Nephron (organoid): Measurements from ENCODE around the gene TCL1A.

Experiments
- H3K27ac Mint-ChIP-seq, 3 experiments: 2 replicates each; pipeline ENCODE4 v1.8.0; 2020; ENCODE audit warnings: mixed read lengths in 3 of 3, mild to moderate bottlenecking in 2 of 3, moderate library complexity in 1 of 3
- H3K27me3 Mint-ChIP-seq: 2 replicates; pipeline ENCODE4 v1.8.0; 2021; ENCODE audit warnings: low read depth, mild to moderate bottlenecking, moderate library complexity, mixed read lengths
- H3K36me3 Mint-ChIP-seq: 2 replicates; pipeline ENCODE4 v1.8.0; 2020; ENCODE audit warnings: low read depth, mixed read lengths
- H3K4me1 Mint-ChIP-seq: 2 replicates; pipeline ENCODE4 v1.8.0; 2020; ENCODE audit warnings: mixed read lengths
- H3K4me3 Mint-ChIP-seq, 3 experiments: 2 replicates each; pipeline ENCODE4 v1.8.0; 2020; ENCODE audit warnings: mild to moderate bottlenecking in 3 of 3, mixed read lengths in 3 of 3, moderate library complexity in 2 of 3
- H3K9me3 Mint-ChIP-seq: 2 replicates; pipeline ENCODE4 v1.8.0; 2020; ENCODE audit warnings: mixed read lengths
- CTCF ChIP-seq, 3 experiments: fragments of 200-600 bp; sonication (generic); IDR thresholded peaks; one replicate each; pipeline ENCODE4 v1.5.0; 2021; ENCODE audit warnings: antibody characterized with exemption in 3 of 3; ENCODE audit not compliant: unreplicated experiment in 3 of 3

The TCL1A gene

GRCh38 chr14:95689441-95689840 lies 24.5 kb downstream of the TCL1A start:
- Mint-ChIP-seq H3K4me1 (no peaks in the 10 kb centered on the region), H3K9me3 (no peaks in the 10 kb centered on the region), H3K36me3 (no peaks in the 10 kb centered on the region), H3K27ac (no peak overlapping the region), H3K4me3 (no peak overlapping the region), H3K27me3 (peaks cover 18% of the 10 kb centered on the region)
- TF ChIP-seq CTCF (IDR thresholded peaks at IDR 0.05; ENCODE audit: unreplicated experiment in 3 of 3), result no peak

- Mint-ChIP-seq H3K4me3 (no peak overlapping the region), H3K27me3 (peaks cover 22% of the 10 kb centered on the region), H3K9me3 (no peaks in the 10 kb centered on the region), H3K36me3 (no peaks in the 10 kb centered on the region), H3K4me1 (no peaks in the 10 kb centered on the region), H3K27ac (no peak overlapping the region)
- TF ChIP-seq CTCF (IDR thresholded peaks at IDR 0.05; ENCODE audit: unreplicated experiment in 3 of 3), result no peak
Observed at GRCh38 chr14:95686935-95687334, 27.0 kb downstream of the TCL1A start.

GRCh38 chr14:95685978-95686922 lies 27.7 kb downstream of the TCL1A start, which contains the start of gene TCL1B:
Gene TCL1B, plus strand, starts transcription at chr14:95686426. Its CDS starts 42 bp downstream, at chr14:95686468.
- Mint-ChIP-seq H3K27ac (no peak within 1 kb of the TSS), H3K4me1 (no peaks in the 10 kb centered on the region), H3K9me3 (no peaks in the 10 kb centered on the region), H3K4me3 (no peak within 1 kb of the TSS), H3K27me3 (peaks cover 22% of the 10 kb centered on the region), H3K36me3 (no peaks in the 10 kb centered on the region)
- no peak for TF ChIP-seq CTCF (IDR thresholded peaks at IDR 0.05; ENCODE audit: unreplicated experiment in 3 of 3)

GRCh38 chr14:95683793-95684192 lies 30.1 kb downstream of the TCL1A start:
- Mint-ChIP-seq H3K4me3 (no peak overlapping the region), H3K27ac (no peak overlapping the region), H3K27me3 (peaks cover 18% of the 10 kb centered on the region), H3K36me3 (no peaks in the 10 kb centered on the region), H3K4me1 (no peaks in the 10 kb centered on the region), H3K9me3 (no peaks in the 10 kb centered on the region)
- TF ChIP-seq CTCF (IDR thresholded peaks at IDR 0.05; ENCODE audit: unreplicated experiment in 3 of 3), result no peak

GRCh38 chr14:95681153-95681552 lies 32.8 kb downstream of the TCL1A start:
- Mint-ChIP-seq H3K27ac (no peak overlapping the region), H3K4me1 (no peaks in the 10 kb centered on the region), H3K36me3 (peaks cover 2% of the 10 kb centered on the region), H3K9me3 (peaks cover 1% of the 10 kb centered on the region), H3K4me3 (no peak overlapping the region), H3K27me3 (peaks cover 23% of the 10 kb centered on the region)
- TF ChIP-seq CTCF (IDR thresholded peaks at IDR 0.05; ENCODE audit: unreplicated experiment in 3 of 3), result no peak
